Prostate gland (tissue), 2 donors: Measurements from ENCODE around the gene INO80C.

ENCODE experiments used
- CTCF ChIP-seq, 4 experiments: fragments of 200-600 bp in 2 of 4; fragments of 450-650 bp in 2 of 4; sonication (generic) in 2 of 4; IDR thresholded peaks; 1 replicate in 3 of 4; 2 replicates in 1 of 4; pipeline ENCODE4 v1.5.1; 2016 to 2019; ENCODE audit warnings: antibody characterized with exemption in 4 of 4, mild to moderate bottlenecking in 2 of 4, moderate library complexity in 2 of 4
- POLR2A ChIP-seq: fragments of 450-650 bp; IDR thresholded peaks from one replicate; pipeline ENCODE4 v1.6.1; 2016; ENCODE audit warnings: antibody characterized with exemption, mild to moderate bottlenecking

GRCh38 chr18:35479911-35480586, 17.7 kb downstream of the INO80C start:
- TF ChIP-seq CTCF (IDR thresholded peaks at IDR 0.05): no peak
- no peak for TF ChIP-seq POLR2A
